Activated T-cell treated with anti-CD3 and anti-CD28 coated beads, Interleukin-2, amount 50 U/mL, for 48 hours (primary cell): ENCODE data around the gene LARP6.
"Not testable (repeated sequence)": the region's sequence is repeated elsewhere in the genome, so short reads cannot be mapped to it uniquely, and the experiment has no call there.

Experiments used
- DNase-seq, 2 experiments: peaks; one replicate each; pipeline ENCODE4 v3.0.0-alpha.2; 2020

LARP6 gene

GRCh38 chr15:70858614-70859321 lies 4.8 kb upstream of the LARP6 start:
- DNase-seq: not testable (repeated sequence)

GRCh38 chr15:70857562-70858285 lies 3.8 kb upstream of the LARP6 start:
- DNase-seq: no peak

GRCh38 chr15:70856884-70857561 lies 3.1 kb upstream of the LARP6 start:
- DNase-seq: no peak

- DNase-seq: no peak
Measured at GRCh38 chr15:70856177-70856883, 2.4 kb upstream of the LARP6 start.

GRCh38 chr15:70855764-70856163 lies 1.8 kb upstream of the LARP6 start:
- no peak for DNase-seq

GRCh38 chr15:70854666-70854976 lies 664 bp upstream of the LARP6 start:
- DNase-seq: no peak

- DNase-seq: peak in 1 of 2 experiments; percentile 48
Measured at GRCh38 chr15:70853318-70853972, 512 bp downstream of the LARP6 start.

GRCh38 chr15:70852501-70853317 lies 1.2 kb downstream of the LARP6 start:
- no peak for DNase-seq

- no peak for DNase-seq
Measured at GRCh38 chr15:70851889-70852288, 2.1 kb downstream of the LARP6 start.

GRCh38 chr15:70845602-70846360 lies 8.2 kb downstream of the LARP6 start:
- no peak for DNase-seq

- no peak for DNase-seq
Measured at GRCh38 chr15:70837476-70837875, 16.5 kb downstream of the LARP6 start.

- no peak for DNase-seq
Measured at GRCh38 chr15:70835841-70836240, 18.1 kb downstream of the LARP6 start.

GRCh38 chr15:70835415-70835814 lies 18.5 kb downstream of the LARP6 start:
- no peak for DNase-seq

- DNase-seq: no peak
Measured at GRCh38 chr15:70834999-70835398, 19.0 kb downstream of the LARP6 start.

GRCh38 chr15:70833861-70834765 lies 19.8 kb downstream of the LARP6 start:
- no peak for DNase-seq

GRCh38 chr15:70833422-70833821 lies 20.5 kb downstream of the LARP6 start:
- no peak for DNase-seq

GRCh38 chr15:70832176-70832575 lies 21.8 kb downstream of the LARP6 start:
- DNase-seq: no peak

GRCh38 chr15:70831094-70831911 lies 22.7 kb downstream of the LARP6 start:
- no peak for DNase-seq

GRCh38 chr15:70830615-70831014 lies 23.3 kb downstream of the LARP6 start:
- no peak for DNase-seq
